ENCODE data around the gene RBM20. TPM values are rescaled to one million over a fixed set of nuclear protein-coding genes. Genes with fewer than 3 reads are reported as not detected.
A peak's percentile ranks its signal among the peaks of the same experiment; 100 is the strongest.

RBM20 gene
- total RNA-seq, 1 donor from 2014 or later = 18.4 TPM

GRCh38 chr10:110789604-110790433 is 145.7 kb downstream of the RBM20 start:
- peak; percentile 43 for DNase-seq

GRCh38 chr10:110790913-110791506 is 146.9 kb downstream of the RBM20 start:
- DNase-seq = no peak

GRCh38 chr10:110791541-110792073 is 147.5 kb downstream of the RBM20 start:
- no peak for DNase-seq

GRCh38 chr10:110792476-110793125 is 148.5 kb downstream of the RBM20 start:
- DNase-seq = no peak

GRCh38 chr10:110793128-110793812 is 149.1 kb downstream of the RBM20 start:
- no peak for DNase-seq

GRCh38 chr10:110793886-110794285 is 149.8 kb downstream of the RBM20 start:
- DNase-seq = no peak

GRCh38 chr10:110794808-110795207 is 150.7 kb downstream of the RBM20 start:
- peak; percentile 73 for DNase-seq

- DNase-seq = no peak
Measured at GRCh38 chr10:110797416-110797815, 153.3 kb downstream of the RBM20 start.

GRCh38 chr10:110798340-110798739 is 154.2 kb downstream of the RBM20 start:
- DNase-seq = no peak

GRCh38 chr10:110802090-110802489 is 158.0 kb downstream of the RBM20 start:
- peak; percentile 67 for DNase-seq

- DNase-seq = peak; percentile 73
Measured at GRCh38 chr10:110802551-110803238, 158.6 kb downstream of the RBM20 start.

- no peak for DNase-seq
Measured at GRCh38 chr10:110803239-110803749, 159.2 kb downstream of the RBM20 start.

- peak; percentile 80 for DNase-seq
Measured at GRCh38 chr10:110803830-110804338, 159.7 kb downstream of the RBM20 start.

GRCh38 chr10:110804376-110804775 is 160.2 kb downstream of the RBM20 start:
- no peak for DNase-seq

- DNase-seq = no peak
Measured at GRCh38 chr10:110805292-110805691, 161.2 kb downstream of the RBM20 start.

- no peak for DNase-seq
Measured at GRCh38 chr10:110806335-110806734, 162.2 kb downstream of the RBM20 start.

GRCh38 chr10:110808123-110808522 is 164.0 kb downstream of the RBM20 start:
- DNase-seq = no peak

- DNase-seq = no peak
Measured at GRCh38 chr10:110808615-110809014, 164.5 kb downstream of the RBM20 start.

- DNase-seq = no peak
Measured at GRCh38 chr10:110810625-110811024, 166.5 kb downstream of the RBM20 start.

GRCh38 chr10:110811791-110812581 is 167.8 kb downstream of the RBM20 start:
- DNase-seq = no peak
